GM10266 (cell line): ENCODE measurements around the gene PRKAG1.

ENCODE experiments used
- DNase-seq: peaks from one replicate; pipeline ENCODE4 v3.0.0; 2012; ENCODE audit errors: extremely low spot score
- CTCF ChIP-seq: IDR thresholded peaks from 2 replicates; pipeline ENCODE4 v1.5.1; 2012; ENCODE audit warnings: mild to moderate bottlenecking, low read depth; ENCODE audit not compliant: control insufficient read depth, insufficient read depth; ENCODE audit errors: missing control alignments

Gene PRKAG1

GRCh38 chr12:48966177-48966895 is 52.2 kb downstream of the PRKAG1 start:
- peak; percentile 40 for DNase-seq
- TF ChIP-seq CTCF = no peak

GRCh38 chr12:48965298-48965838 is 53.2 kb downstream of the PRKAG1 start:
- DNase-seq = peak; percentile 33
- no peak for TF ChIP-seq CTCF

GRCh38 chr12:48961801-48962200 is 56.8 kb downstream of the PRKAG1 start:
- TF ChIP-seq CTCF = no peak
- no peak for DNase-seq

- TF ChIP-seq CTCF = no peak
- no peak for DNase-seq
Observed at GRCh38 chr12:48961331-48961730, 57.2 kb downstream of the PRKAG1 start.

GRCh38 chr12:48960834-48961233 is 57.7 kb downstream of the PRKAG1 start:
- no peak for TF ChIP-seq CTCF
- DNase-seq = no peak

- no peak for TF ChIP-seq CTCF
- DNase-seq = no peak
Observed at GRCh38 chr12:48958049-48958388, 60.6 kb downstream of the PRKAG1 start.
